Endothelial cell of umbilical vein (primary cell): ENCODE measurements around the gene PNPLA7. TPM values are rescaled to one million over a fixed set of nuclear protein-coding genes. Genes with fewer than 3 reads are reported as not detected.

ENCODE experiments used
- BruUV-seq: library from RNA; stranded (reverse); fragments of 400-500 nt; replicated peaks from 2 replicates; lab custom pipeline; 2021; lab: Mats Ljungman, UMichigan
- CTCF ChIA-PET: fragments of 300-600, 350-600 bp; sonication (Branson Sonifier 250); formaldehyde crosslinking; loops from one replicate; lab custom pipeline; 2021; ENCODE audit warnings: antibody characterized with exemption, inconsistent platforms; lab: Charles Lee
- POLR2A ChIA-PET: fragments of 300-600, 350-600 bp; sonication (Branson Sonifier 250); formaldehyde crosslinking; loops from one replicate; lab custom pipeline; 2021; ENCODE audit warnings: antibody characterized with exemption, inconsistent platforms; lab: Charles Lee
- DNase-seq: peaks from one replicate; pipeline ENCODE4 v3.0.0-alpha.2; 2011; ENCODE audit warnings: low read depth, low spot score
- FAIRE-seq: peaks from 2 replicates; lab custom pipeline; 2011; peaks lifted over from hg19 to GRCh38; lab: Jason Lieb, UNC
- H2AFZ ChIP-seq: 2 replicates; pipeline ENCODE4 v1.6.0; 2012; ENCODE audit warnings: low read depth, low read length, control low read depth, inconsistent platforms
- H3K27ac ChIP-seq: 2 replicates; pipeline ENCODE4 v1.5.1; 2011; ENCODE audit warnings: low read depth, mild to moderate bottlenecking, control low read depth, low read length, moderate library complexity; ENCODE audit not compliant: insufficient read depth
- H3K27me3 ChIP-seq, 2 experiments: 2 replicates each; pipeline versions ENCODE4 v1.6.0 to v1.6.1; 2011; ENCODE audit warnings: low read length in 2 of 2, mixed read lengths in 1 of 2; ENCODE audit not compliant: control insufficient read depth in 2 of 2, insufficient read depth in 2 of 2
- H3K36me3 ChIP-seq, 2 experiments: 2 replicates in 1 of 2; 3 replicates in 1 of 2; pipeline ENCODE4 v1.5.1; 2011; ENCODE audit warnings: low read length in 2 of 2, mild to moderate bottlenecking in 1 of 2, moderate library complexity in 1 of 2; ENCODE audit not compliant: control insufficient read depth in 2 of 2, insufficient read depth in 2 of 2; ENCODE audit errors: extremely low read depth in 1 of 2
- H3K4me1 ChIP-seq: 3 replicates; pipeline ENCODE4 v1.5.1; 2011; ENCODE audit warnings: mild to moderate bottlenecking, low read length; ENCODE audit not compliant: control insufficient read depth, insufficient read depth; ENCODE audit errors: extremely low read depth
- H3K4me2 ChIP-seq: 2 replicates; pipeline ENCODE4 v1.6.1; 2011; ENCODE audit warnings: low read length, control low read depth, mixed read lengths; ENCODE audit not compliant: insufficient read depth
- H3K4me3 ChIP-seq, 3 experiments: fragments of 200-600 bp in 1 of 3; sonication (generic), shearing (Covaris generic) in 1 of 3; replicated peaks in 1 of 3; 2 replicates each; pipeline ENCODE4 v1.5.1; 2011 to 2016; ENCODE audit warnings: control low read depth in 3 of 3, low read length in 3 of 3, mild to moderate bottlenecking in 2 of 3, inconsistent platforms in 1 of 3, low read depth in 1 of 3, moderate library complexity in 1 of 3; ENCODE audit not compliant: insufficient read depth in 1 of 3
- H3K79me2 ChIP-seq: 2 replicates; pipeline ENCODE4 v1.6.0; 2012; ENCODE audit warnings: low read length, inconsistent platforms; ENCODE audit not compliant: control insufficient read depth, insufficient read depth
- H3K9ac ChIP-seq: replicated peaks from 2 replicates; pipeline ENCODE3; 2011; ENCODE audit warnings: low read length, control low read depth; ENCODE audit not compliant: insufficient read depth; ENCODE audit errors: extremely low read depth
- H3K9me1 ChIP-seq: replicated peaks from 3 replicates; pipeline ENCODE4 v1.6.0; 2011; ENCODE audit warnings: mild to moderate bottlenecking, low read length; ENCODE audit not compliant: control insufficient read depth, insufficient read depth; ENCODE audit errors: extremely low read depth
- H3K9me3 ChIP-seq: replicated peaks from 2 replicates; pipeline ENCODE4 v1.5.1; 2012; ENCODE audit warnings: low read length, inconsistent platforms; ENCODE audit not compliant: control insufficient read depth, insufficient read depth
- H4K20me1 ChIP-seq: replicated peaks from 2 replicates; pipeline ENCODE3; 2011; ENCODE audit warnings: mild to moderate bottlenecking, low read length; ENCODE audit not compliant: control insufficient read depth, insufficient read depth; ENCODE audit errors: extremely low read depth
- CTCF ChIP-seq, 2 donors: IDR thresholded peaks; 1 replicate in 1 of 2; 2 replicates in 1 of 2; pipeline ENCODE4 v1.5.1; 2011; ENCODE audit warnings: low read length in 2 of 2, mild to moderate bottlenecking in 2 of 2, moderate library complexity in 2 of 2, control low read depth in 1 of 2, inconsistent platforms in 1 of 2, low read depth in 1 of 2; ENCODE audit not compliant: insufficient read depth in 1 of 2; ENCODE audit errors: extremely low read depth in 1 of 2
- EZH2 ChIP-seq: IDR thresholded peaks from 2 replicates; pipeline ENCODE4 v1.6.1; 2012; ENCODE audit warnings: borderline replicate concordance, low read depth, mild to moderate bottlenecking, moderate library complexity, low read length, inconsistent platforms; ENCODE audit not compliant: severe bottlenecking
- FOS ChIP-seq: IDR thresholded peaks from 2 replicates; pipeline ENCODE4 v1.6.1; 2011; ENCODE audit warnings: mild to moderate bottlenecking, low read length, moderate library complexity, borderline replicate concordance; ENCODE audit not compliant: insufficient read depth
- GATA2 ChIP-seq: IDR thresholded peaks from 2 replicates; pipeline ENCODE4 v1.7.0; 2011; ENCODE audit warnings: low read depth, mild to moderate bottlenecking, moderate library complexity, mixed read lengths, low read length; ENCODE audit not compliant: insufficient read length, insufficient read depth
- JUN ChIP-seq: IDR thresholded peaks from 2 replicates; pipeline ENCODE4 v1.6.1; 2011; ENCODE audit warnings: borderline replicate concordance, low read depth; ENCODE audit not compliant: insufficient read length, insufficient read depth
- MAX ChIP-seq: IDR thresholded peaks from 2 replicates; pipeline ENCODE4 v1.6.1; 2011; ENCODE audit not compliant: insufficient read depth, insufficient read length
- MYC ChIP-seq: IDR thresholded peaks from one replicate; pipeline ENCODE4 v1.6.1; 2011; ENCODE audit warnings: mild to moderate bottlenecking, low read depth, low read length
- POLR2A ChIP-seq: IDR thresholded peaks from 2 replicates; pipeline ENCODE4 v1.6.1; 2012; ENCODE audit warnings: low read depth, mild to moderate bottlenecking, control low read depth, low read length
- POLR2AphosphoS5 ChIP-seq: IDR thresholded peaks from 2 replicates; pipeline ENCODE4 v1.6.1; 2012; ENCODE audit warnings: low read depth, mild to moderate bottlenecking, control low read depth, low read length, moderate library complexity; ENCODE audit not compliant: insufficient read depth
- dilution Hi-C: fragments of 300-500 bp; cut with MboI; formaldehyde crosslinking; loops from one replicate; pipeline ENCODE4 v1.15.0; 2019; ENCODE audit warnings: low sequenced_read_pairs; ENCODE audit not compliant: extremely low pct_ligation_motif_present
- intact Hi-C: fragments of 100-400 bp; cut with micrococcal nuclease; formaldehyde crosslinking; loops from one replicate; pipeline ENCODE4 v1.10.0; 2022
- polyA plus RNA-seq, 4 experiments: library from polyadenylated mRNA; depleted of rRNA in 3 of 4; stranded (reverse) in 3 of 4; unstranded in 1 of 4; fragments of >200 nt; gene quantifications; 2 replicates each; pipeline versions ENCODE4 v1.2.1 to v1.2.3, GENCODE V29; 2011 to 2012; ENCODE audit warnings: missing spikeins in 1 of 4
- total RNA-seq: library from RNA; stranded (reverse); gene quantifications from 2 replicates; pipeline ENCODE4 v1.2.3, GENCODE V29; 2021

The PNPLA7 gene
- total and polyA plus RNA-seq, 2 donors (not counting 3 experiments of a cell fraction or from before 2014, with no cell fraction given) = 1.0 to 1.9 TPM

- ChIA-PET POLR2A (no interaction called here), CTCF (interaction anchor here (2.4 kb wide), 1 partner anchor 10 kb away, joined by 15 read pairs; the partner anchor contains the start of gene DPH7)
- Histone ChIP-seq H3K79me2 (peaks cover 18% of the 10 kb centered on the region), H3K36me3 (peaks cover 13 to 31% of the 10 kb centered on the region in 2 experiments), H3K9me1 (no peaks in the 10 kb centered on the region), H3K27me3 (no peaks in the 10 kb centered on the region), H4K20me1 (no peaks in the 10 kb centered on the region), H2AFZ (no peak overlapping the region), H3K27ac (no peak overlapping the region), H3K4me3 (peak overlapping the region in 1 of 3 experiments; percentile 42), H3K9ac (no peak overlapping the region), H3K4me2 (peak overlapping the region; percentile 59), H3K9me3 (no peaks in the 10 kb centered on the region), H3K4me1 (peaks cover 9% of the 10 kb centered on the region)
- no peak for TF ChIP-seq EZH2
- no peak for TF ChIP-seq POLR2A
- no peak for TF ChIP-seq JUN
- no peak for DNase-seq
- intact Hi-C loops (no loop called here), dilution Hi-C loops (no loop called here)
- TSS peak; percentile 24 for BruUV-seq
- FAIRE-seq = no peak
Observed at GRCh38 chr9:137588891-137589290, 38.7 kb upstream of the PNPLA7 start.

- no peaks in the 10 kb centered on the region for H3K9me3 ChIP-seq
- H4K20me1 ChIP-seq = no peaks in the 10 kb centered on the region
- no peaks in the 10 kb centered on the region for H3K9me1 ChIP-seq
- DNase-seq (no peak), FAIRE-seq (no peak)
- ChIA-PET POLR2A (no interaction called here), CTCF (interaction anchor here (2.4 kb wide), 1 partner anchor 9 kb away, joined by 15 read pairs; the partner anchor contains the start of gene DPH7)
- dilution Hi-C loops = no loop called here
- BruUV-seq = no TSS peak
- no peak overlapping the region for H3K4me2 ChIP-seq
- H3K9ac ChIP-seq = no peak overlapping the region
- H2AFZ ChIP-seq = no peak overlapping the region
- H3K4me1 ChIP-seq = peaks cover 9% of the 10 kb centered on the region
- peaks cover 13 to 33% of the 10 kb centered on the region in 2 experiments for H3K36me3 ChIP-seq
- H3K79me2 ChIP-seq = peaks cover 18% of the 10 kb centered on the region
- H3K4me3 ChIP-seq = no peak overlapping the region
- H3K27me3 ChIP-seq = no peaks in the 10 kb centered on the region
- no peak for TF ChIP-seq GATA2
- TF ChIP-seq JUN = no peak
- no peak for TF ChIP-seq POLR2A
- no peak for TF ChIP-seq MYC
- no peak for TF ChIP-seq POLR2AphosphoS5
- no peak for TF ChIP-seq FOS
- TF ChIP-seq EZH2 = no peak
- TF ChIP-seq MAX = no peak
- no peak for TF ChIP-seq CTCF (IDR thresholded peaks at IDR 0.05; ENCODE audit: extremely low read depth in 1 of 2, insufficient read depth in 1 of 2, low read depth in 1 of 2, low read length in 2 of 2)
- H3K27ac ChIP-seq = no peak overlapping the region
- intact Hi-C loops = no loop called here
Observed at GRCh38 chr9:137588311-137588710, 38.1 kb upstream of the PNPLA7 start.
